ENCODE results near the gene DCC. TPM values are rescaled to one million over a fixed set of nuclear protein-coding genes. Genes with fewer than 3 reads are reported as not detected.

The DCC gene
- total RNA-seq, 2 experiments from 2014 or later = not detected

- no peak overlapping the region for H3K4me3 Mint-ChIP-seq
- no peaks in the 10 kb centered on the region for H3K4me1 Mint-ChIP-seq (ENCODE audit: low read depth)
- ChIA-PET POLR2A (no interaction called here), CTCF (no interaction called here)
- H3K27ac Mint-ChIP-seq = no peak overlapping the region
- DNase-seq (no peak), ATAC-seq (no peak)
- peaks cover 11% of the 10 kb centered on the region for H3K9me3 Mint-ChIP-seq (ENCODE audit: insufficient read depth)
- H3K27me3 Mint-ChIP-seq (ENCODE audit: low read depth) = no peaks in the 10 kb centered on the region
- no peaks in the 10 kb centered on the region for H3K36me3 Mint-ChIP-seq (ENCODE audit: low read depth)
These were observed 296.5 kb downstream of the DCC start for GRCh38 chr18:52636536-52636935.

- DNase-seq = no peak
- no peaks in the 10 kb centered on the region for H3K9me3 Mint-ChIP-seq (ENCODE audit: insufficient read depth)
- H3K36me3 Mint-ChIP-seq (ENCODE audit: low read depth) = no peaks in the 10 kb centered on the region
- H3K27ac Mint-ChIP-seq = no peak overlapping the region
- H3K4me3 Mint-ChIP-seq = no peak overlapping the region
- ChIA-PET CTCF (no interaction called here), POLR2A (no interaction called here)
- ATAC-seq = no peak
- H3K4me1 Mint-ChIP-seq (ENCODE audit: low read depth) = no peaks in the 10 kb centered on the region
- H3K27me3 Mint-ChIP-seq (ENCODE audit: low read depth) = no peaks in the 10 kb centered on the region
These were observed 308.2 kb downstream of the DCC start for GRCh38 chr18:52648201-52648600.

GRCh38 chr18:52652391-52652790 is 312.4 kb downstream of the DCC start:
- Mint-ChIP-seq H3K27ac (no peak overlapping the region), H3K4me3 (no peak overlapping the region), H3K27me3 (ENCODE audit: low read depth) (no peaks in the 10 kb centered on the region), H3K9me3 (ENCODE audit: insufficient read depth) (no peaks in the 10 kb centered on the region), H3K4me1 (ENCODE audit: low read depth) (no peaks in the 10 kb centered on the region), H3K36me3 (ENCODE audit: low read depth) (no peaks in the 10 kb centered on the region)
- no peak for DNase-seq
- POLR2A ChIA-PET = no interaction called here
- CTCF ChIA-PET = no interaction called here
- ATAC-seq = no peak

- Mint-ChIP-seq H3K27me3 (ENCODE audit: low read depth) (no peaks in the 10 kb centered on the region), H3K9me3 (ENCODE audit: insufficient read depth) (no peaks in the 10 kb centered on the region), H3K4me1 (ENCODE audit: low read depth) (no peaks in the 10 kb centered on the region), H3K36me3 (ENCODE audit: low read depth) (no peaks in the 10 kb centered on the region), H3K4me3 (no peak overlapping the region), H3K27ac (no peak overlapping the region)
- ATAC-seq (no peak), DNase-seq (no peak)
- ChIA-PET CTCF (no interaction called here), POLR2A (no interaction called here)
These were observed 317.2 kb downstream of the DCC start for GRCh38 chr18:52657043-52657805.

- DNase-seq (no peak), ATAC-seq (no peak)
- no peaks in the 10 kb centered on the region for H3K4me1 Mint-ChIP-seq (ENCODE audit: low read depth)
- no peaks in the 10 kb centered on the region for H3K36me3 Mint-ChIP-seq (ENCODE audit: low read depth)
- no peak overlapping the region for H3K4me3 Mint-ChIP-seq
- no peak overlapping the region for H3K27ac Mint-ChIP-seq
- no peaks in the 10 kb centered on the region for H3K9me3 Mint-ChIP-seq (ENCODE audit: insufficient read depth)
- CTCF ChIA-PET = no interaction called here
- no peaks in the 10 kb centered on the region for H3K27me3 Mint-ChIP-seq (ENCODE audit: low read depth)
- POLR2A ChIA-PET = no interaction called here
These were observed 327.6 kb downstream of the DCC start for GRCh38 chr18:52667463-52668065.

- Mint-ChIP-seq H3K4me3 (no peak overlapping the region), H3K36me3 (ENCODE audit: low read depth) (no peaks in the 10 kb centered on the region), H3K4me1 (ENCODE audit: low read depth) (no peaks in the 10 kb centered on the region), H3K9me3 (ENCODE audit: insufficient read depth) (no peaks in the 10 kb centered on the region), H3K27me3 (ENCODE audit: low read depth) (no peaks in the 10 kb centered on the region), H3K27ac (no peak overlapping the region)
- DNase-seq (no peak), ATAC-seq (no peak)
- ChIA-PET CTCF (interaction anchor here (0.7 kb wide), 1 partner anchor 1011 kb away, joined by 3 read pairs; no protein-coding TSS in a partner anchor), POLR2A (no interaction called here)
These were observed 330.9 kb downstream of the DCC start for GRCh38 chr18:52670896-52671295.

- DNase-seq (no peak), ATAC-seq (no peak)
- CTCF ChIA-PET = no interaction called here
- Mint-ChIP-seq H3K27ac (no peak overlapping the region), H3K9me3 (ENCODE audit: insufficient read depth) (no peaks in the 10 kb centered on the region), H3K4me3 (no peak overlapping the region), H3K27me3 (ENCODE audit: low read depth) (no peaks in the 10 kb centered on the region), H3K36me3 (ENCODE audit: low read depth) (no peaks in the 10 kb centered on the region), H3K4me1 (ENCODE audit: low read depth) (no peaks in the 10 kb centered on the region)
- POLR2A ChIA-PET = no interaction called here
These were observed 338.0 kb downstream of the DCC start for GRCh38 chr18:52678034-52678433.

GRCh38 chr18:52678551-52678950 is 338.6 kb downstream of the DCC start:
- Mint-ChIP-seq H3K4me1 (ENCODE audit: low read depth) (no peaks in the 10 kb centered on the region), H3K36me3 (ENCODE audit: low read depth) (no peaks in the 10 kb centered on the region), H3K4me3 (no peak overlapping the region), H3K27ac (no peak overlapping the region), H3K27me3 (ENCODE audit: low read depth) (no peaks in the 10 kb centered on the region), H3K9me3 (ENCODE audit: insufficient read depth) (no peaks in the 10 kb centered on the region)
- POLR2A ChIA-PET = no interaction called here
- no peak for DNase-seq
- no peak for ATAC-seq
- CTCF ChIA-PET = no interaction called here

- no peak for DNase-seq
- Mint-ChIP-seq H3K36me3 (ENCODE audit: low read depth) (no peaks in the 10 kb centered on the region), H3K4me3 (no peak overlapping the region), H3K4me1 (ENCODE audit: low read depth) (no peaks in the 10 kb centered on the region), H3K9me3 (ENCODE audit: insufficient read depth) (no peaks in the 10 kb centered on the region), H3K27me3 (ENCODE audit: low read depth) (no peaks in the 10 kb centered on the region), H3K27ac (no peak overlapping the region)
- POLR2A ChIA-PET = no interaction called here
- CTCF ChIA-PET = no interaction called here
- no peak for ATAC-seq
These were observed 339.4 kb downstream of the DCC start for GRCh38 chr18:52679354-52679753.

- H3K4me3 Mint-ChIP-seq = no peak overlapping the region
- POLR2A ChIA-PET = no interaction called here
- CTCF ChIA-PET = no interaction called here
- H3K27me3 Mint-ChIP-seq (ENCODE audit: low read depth) = no peaks in the 10 kb centered on the region
- no peaks in the 10 kb centered on the region for H3K4me1 Mint-ChIP-seq (ENCODE audit: low read depth)
- no peaks in the 10 kb centered on the region for H3K9me3 Mint-ChIP-seq (ENCODE audit: insufficient read depth)
- no peak overlapping the region for H3K27ac Mint-ChIP-seq
- no peaks in the 10 kb centered on the region for H3K36me3 Mint-ChIP-seq (ENCODE audit: low read depth)
- no peak for ATAC-seq
- no peak for DNase-seq
These were observed 342.3 kb downstream of the DCC start for GRCh38 chr18:52682260-52682659.

- POLR2A ChIA-PET = no interaction called here
These were observed 345.3 kb downstream of the DCC start for GRCh38 chr18:52685316-52685715.

GRCh38 chr18:52691841-52692240 is 351.8 kb downstream of the DCC start:
- Mint-ChIP-seq H3K4me1 (ENCODE audit: low read depth) (no peaks in the 10 kb centered on the region), H3K36me3 (ENCODE audit: low read depth) (no peaks in the 10 kb centered on the region), H3K9me3 (ENCODE audit: insufficient read depth) (no peaks in the 10 kb centered on the region), H3K4me3 (no peak overlapping the region), H3K27me3 (ENCODE audit: low read depth) (no peaks in the 10 kb centered on the region), H3K27ac (no peak overlapping the region)
- ATAC-seq = no peak
- POLR2A ChIA-PET = no interaction called here
- DNase-seq = no peak
- CTCF ChIA-PET = no interaction called here

More at GRCh38 chr18:52685316-52685715, 345.3 kb downstream of the DCC start:
- Mint-ChIP-seq H3K27ac (no peak overlapping the region), H3K4me1 (ENCODE audit: low read depth) (no peaks in the 10 kb centered on the region), H3K4me3 (no peak overlapping the region), H3K27me3 (ENCODE audit: low read depth) (no peaks in the 10 kb centered on the region), H3K36me3 (ENCODE audit: low read depth) (no peaks in the 10 kb centered on the region), H3K9me3 (ENCODE audit: insufficient read depth) (no peaks in the 10 kb centered on the region)
- ATAC-seq = no peak
- DNase-seq = no peak
- CTCF ChIA-PET = no interaction called here

- ATAC-seq (no peak), DNase-seq (no peak)
- Mint-ChIP-seq H3K9me3 (ENCODE audit: insufficient read depth) (no peaks in the 10 kb centered on the region), H3K4me3 (no peak overlapping the region), H3K36me3 (ENCODE audit: low read depth) (no peaks in the 10 kb centered on the region), H3K27ac (no peak overlapping the region), H3K27me3 (ENCODE audit: low read depth) (no peaks in the 10 kb centered on the region), H3K4me1 (ENCODE audit: low read depth) (no peaks in the 10 kb centered on the region)
- ChIA-PET CTCF (no interaction called here), POLR2A (no interaction called here)
These were observed 354.8 kb downstream of the DCC start for GRCh38 chr18:52694804-52695203.

Data from activated CD8-positive, alpha-beta T cell treated with anti-CD3 and anti-CD28 coated beads, Interleukin-2, amount 10 ng/mL, durations not matched to agents 7 days and 5 days (primary cell).